Loucy (cell line): ENCODE results near the gene SIPA1.

Source experiments
- EZH2phosphoT487 ChIP-seq: fragments of 200-600 bp; IDR thresholded peaks from 2 replicates; pipeline ENCODE4 v1.6.1; 2018; ENCODE audit warnings: antibody characterized with exemption, mild to moderate bottlenecking, moderate library complexity, borderline replicate concordance
- TF ChIP-seq, protein P1 (sequence below): fragments of 200-600 bp; sonication (generic); conservative IDR thresholded peaks from 2 replicates; pipeline ENCODE4 v1.5.1; 2014; ENCODE audit warnings: mild to moderate bottlenecking, antibody characterized with exemption, low read length

DNA sequence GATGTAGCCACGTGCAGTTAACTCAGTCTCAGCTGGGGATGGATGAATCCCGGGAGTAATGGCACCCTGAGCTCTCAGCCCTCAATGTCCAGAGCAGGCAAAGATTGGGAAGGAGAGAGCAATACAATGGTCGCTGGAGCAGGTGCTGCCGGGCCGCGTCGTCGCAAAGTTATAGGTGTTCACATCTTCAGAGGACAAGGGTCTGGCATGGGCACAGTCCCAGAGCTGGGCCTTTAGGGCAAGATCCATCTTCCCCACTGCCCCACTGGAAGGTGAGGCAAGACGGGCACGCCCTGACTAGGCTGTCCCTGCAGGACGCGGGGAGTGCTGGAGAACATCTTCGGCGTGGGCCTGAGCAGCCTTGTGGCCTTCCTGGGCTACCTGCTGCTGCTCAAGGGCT, 14.7 kb upstream of the SIPA1 start:
- TF ChIP-seq, protein P1, sequence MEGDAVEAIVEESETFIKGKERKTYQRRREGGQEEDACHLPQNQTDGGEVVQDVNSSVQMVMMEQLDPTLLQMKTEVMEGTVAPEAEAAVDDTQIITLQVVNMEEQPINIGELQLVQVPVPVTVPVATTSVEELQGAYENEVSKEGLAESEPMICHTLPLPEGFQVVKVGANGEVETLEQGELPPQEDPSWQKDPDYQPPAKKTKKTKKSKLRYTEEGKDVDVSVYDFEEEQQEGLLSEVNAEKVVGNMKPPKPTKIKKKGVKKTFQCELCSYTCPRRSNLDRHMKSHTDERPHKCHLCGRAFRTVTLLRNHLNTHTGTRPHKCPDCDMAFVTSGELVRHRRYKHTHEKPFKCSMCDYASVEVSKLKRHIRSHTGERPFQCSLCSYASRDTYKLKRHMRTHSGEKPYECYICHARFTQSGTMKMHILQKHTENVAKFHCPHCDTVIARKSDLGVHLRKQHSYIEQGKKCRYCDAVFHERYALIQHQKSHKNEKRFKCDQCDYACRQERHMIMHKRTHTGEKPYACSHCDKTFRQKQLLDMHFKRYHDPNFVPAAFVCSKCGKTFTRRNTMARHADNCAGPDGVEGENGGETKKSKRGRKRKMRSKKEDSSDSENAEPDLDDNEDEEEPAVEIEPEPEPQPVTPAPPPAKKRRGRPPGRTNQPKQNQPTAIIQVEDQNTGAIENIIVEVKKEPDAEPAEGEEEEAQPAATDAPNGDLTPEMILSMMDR = no peak
- TF ChIP-seq EZH2phosphoT487 = no peak
